Brain pericyte (primary cell): ENCODE measurements around the gene ARHGEF6.

Experiments
- DNase-seq: peaks from one replicate; pipeline ENCODE4 v3.0.0-alpha.2; 2012; ENCODE audit warnings: low read depth, low spot score

ARHGEF6 gene

DNA sequence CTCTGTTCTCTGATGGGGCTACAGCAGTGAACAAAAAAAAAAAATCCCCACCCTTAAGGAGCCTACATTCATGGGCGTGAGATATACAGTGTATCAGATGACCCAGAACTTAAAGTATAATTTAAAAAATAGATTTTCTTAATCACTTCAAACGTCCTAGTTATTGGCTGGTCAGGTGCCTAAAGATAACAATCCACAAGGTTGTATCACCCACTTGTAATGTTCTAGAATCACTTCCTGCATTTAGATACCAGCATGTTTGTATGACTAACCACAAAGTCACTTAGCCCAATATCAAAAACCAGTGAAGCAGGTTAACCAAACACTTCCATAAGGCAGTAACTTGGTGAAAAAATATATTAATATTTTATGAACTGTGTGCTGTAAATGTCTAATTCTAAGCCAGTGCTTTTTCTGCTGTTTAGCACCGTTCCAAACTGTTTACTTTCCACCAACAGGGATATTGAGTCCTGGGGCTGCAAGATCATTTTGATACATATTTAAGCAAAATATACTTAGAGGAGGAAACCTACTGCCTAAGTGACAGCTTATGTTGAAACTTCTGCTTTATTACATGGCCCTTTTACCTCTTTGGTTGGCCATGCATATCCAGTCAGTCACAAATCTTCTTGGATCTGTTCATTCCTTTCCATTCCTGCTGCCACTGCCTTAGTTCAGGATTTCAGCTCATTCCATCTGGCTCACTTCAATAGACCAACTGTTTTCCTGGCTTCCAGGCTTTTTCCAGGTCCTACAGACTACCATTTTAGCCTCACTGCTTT, 89.5 kb downstream of the ARHGEF6 start:
- no peak for DNase-seq

DNA sequence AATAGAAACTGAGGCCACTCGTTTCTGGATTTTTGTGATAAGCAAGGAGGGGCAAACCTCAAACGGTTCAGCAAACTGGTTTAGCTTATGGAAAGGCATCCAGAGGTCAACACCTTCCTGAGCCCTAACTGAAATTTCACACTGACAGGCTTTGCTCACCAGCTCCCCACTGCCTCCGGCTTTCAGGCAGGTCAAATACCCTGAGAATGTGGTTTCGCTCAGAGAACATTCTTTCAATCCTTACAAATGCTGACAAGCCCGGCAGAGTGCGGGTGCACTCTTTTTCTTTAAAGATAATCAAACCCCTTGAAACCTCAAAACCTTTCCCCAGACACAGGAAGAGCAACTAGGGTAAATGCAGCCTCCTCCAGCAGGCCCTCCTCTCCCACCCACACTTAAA, 91.3 kb downstream of the ARHGEF6 start:
- DNase-seq = no peak

DNA sequence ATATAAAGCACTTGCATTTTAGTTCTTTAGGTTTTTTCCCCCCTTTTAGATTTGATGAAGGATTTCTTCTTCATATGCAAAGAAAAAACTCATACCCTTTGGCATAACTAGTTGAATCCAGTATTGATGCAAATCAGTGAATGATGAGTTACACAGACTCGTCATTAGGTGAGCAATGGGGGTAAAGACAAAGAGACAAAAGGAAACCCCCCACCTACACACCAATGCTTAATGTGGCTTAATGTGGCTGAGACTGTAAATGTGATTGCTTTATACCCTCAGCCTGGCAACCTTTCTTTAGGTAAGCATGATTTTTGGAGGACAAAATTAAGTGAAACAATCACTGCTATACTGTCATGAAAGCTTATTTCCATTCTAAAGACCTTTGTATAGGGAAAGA, 93.3 kb downstream of the ARHGEF6 start:
- DNase-seq = no peak

DNA sequence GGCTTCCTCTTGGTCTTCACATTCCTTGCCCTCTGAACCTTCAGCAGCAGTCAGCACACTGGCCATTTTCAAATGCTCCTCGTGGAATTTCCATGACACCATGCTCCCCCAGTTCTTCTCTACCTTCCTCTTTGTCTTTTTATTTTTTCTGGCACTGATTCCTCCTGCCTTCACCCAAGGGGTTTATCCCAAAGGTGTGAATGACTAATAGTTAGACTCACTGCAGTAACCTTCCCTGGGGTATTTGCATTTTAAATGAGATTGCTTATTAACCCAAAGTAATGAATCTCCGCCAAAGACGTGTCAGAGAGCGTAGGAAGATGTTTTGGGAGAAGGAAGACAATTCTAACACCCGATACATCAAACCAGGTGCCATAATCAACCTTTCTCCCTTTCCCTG, 96.6 kb downstream of the ARHGEF6 start:
- DNase-seq = no peak

DNA sequence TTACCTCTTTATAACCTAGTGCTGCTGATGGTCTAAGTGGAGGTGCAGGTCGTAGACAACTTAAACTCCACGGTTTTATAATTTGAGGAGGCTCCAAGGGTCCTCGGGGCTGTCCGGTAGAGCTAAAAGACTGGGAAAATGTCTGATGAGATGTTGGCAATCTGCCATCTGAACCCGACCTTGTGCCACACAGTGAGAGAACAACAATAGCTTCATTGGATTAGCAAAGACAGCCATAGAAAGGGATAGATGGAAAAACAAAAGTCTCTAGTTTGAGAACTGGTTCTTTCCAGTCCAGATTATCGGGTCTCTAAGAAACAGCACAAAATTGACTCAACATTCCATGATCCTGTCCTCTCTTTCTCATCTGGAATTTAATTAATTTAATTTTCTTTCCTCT, 101.2 kb downstream of the ARHGEF6 start:
- no peak for DNase-seq

DNA sequence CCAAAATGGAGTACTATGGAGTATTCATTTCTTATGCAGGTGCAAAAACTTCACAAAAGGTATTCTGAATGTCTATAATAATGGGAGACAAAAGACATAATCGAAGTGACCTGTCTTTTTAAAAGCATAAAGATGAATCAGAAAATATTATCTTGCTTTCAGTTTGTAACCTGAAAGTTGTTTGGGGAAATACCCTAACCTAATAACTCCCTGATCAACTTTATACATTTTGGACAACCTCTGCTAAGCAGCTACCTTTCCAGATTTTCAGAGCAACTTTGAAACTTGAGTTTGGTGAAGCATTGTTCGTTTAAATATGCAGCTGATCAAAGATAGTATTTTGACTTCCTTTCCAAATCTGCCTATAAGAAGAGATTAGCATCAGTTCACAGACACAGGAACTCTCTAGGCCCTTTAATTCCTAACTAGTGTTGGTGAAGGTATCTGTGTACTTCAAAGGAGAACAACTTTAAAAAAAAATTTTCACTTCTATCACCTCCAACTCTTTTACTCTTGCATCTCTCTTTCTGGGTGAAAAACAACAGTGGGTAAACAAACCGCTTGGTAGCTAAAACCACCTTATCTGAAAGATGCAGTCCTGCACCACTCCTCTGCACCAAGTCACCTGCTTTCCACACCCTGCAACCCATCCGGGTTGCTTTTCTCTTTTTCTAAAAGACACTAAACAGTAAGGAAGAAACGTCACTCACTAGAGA, 106.3 kb downstream of the ARHGEF6 start:
- DNase-seq = no peak

DNA sequence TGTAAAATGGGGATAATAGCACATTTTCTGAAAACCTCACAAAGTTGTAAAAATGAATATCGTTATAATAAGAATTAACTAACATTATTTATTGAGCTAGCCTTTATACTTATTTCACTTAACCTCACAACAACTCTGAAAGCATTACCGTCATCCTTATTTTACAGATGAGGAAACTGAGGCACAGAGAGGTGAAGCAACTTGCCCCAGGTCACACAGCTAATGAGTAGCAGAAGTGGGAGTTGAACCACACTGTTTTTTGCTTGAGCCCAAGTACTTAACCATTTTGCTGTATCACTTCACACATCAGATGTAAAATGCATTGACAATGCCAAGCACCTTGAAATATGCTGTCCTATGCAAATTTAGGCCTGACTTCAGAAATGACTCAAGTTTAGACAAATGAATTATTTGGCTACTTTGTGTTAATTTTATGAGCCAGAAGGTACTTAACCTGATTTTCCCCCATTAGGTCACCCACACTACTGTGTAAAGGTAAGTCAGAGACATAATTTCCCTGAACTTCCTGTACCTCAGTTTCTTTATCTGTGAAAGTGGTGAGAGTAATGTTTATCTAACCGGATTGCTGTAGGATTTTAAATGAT, 109.6 kb downstream of the ARHGEF6 start:
- no peak for DNase-seq

DNA sequence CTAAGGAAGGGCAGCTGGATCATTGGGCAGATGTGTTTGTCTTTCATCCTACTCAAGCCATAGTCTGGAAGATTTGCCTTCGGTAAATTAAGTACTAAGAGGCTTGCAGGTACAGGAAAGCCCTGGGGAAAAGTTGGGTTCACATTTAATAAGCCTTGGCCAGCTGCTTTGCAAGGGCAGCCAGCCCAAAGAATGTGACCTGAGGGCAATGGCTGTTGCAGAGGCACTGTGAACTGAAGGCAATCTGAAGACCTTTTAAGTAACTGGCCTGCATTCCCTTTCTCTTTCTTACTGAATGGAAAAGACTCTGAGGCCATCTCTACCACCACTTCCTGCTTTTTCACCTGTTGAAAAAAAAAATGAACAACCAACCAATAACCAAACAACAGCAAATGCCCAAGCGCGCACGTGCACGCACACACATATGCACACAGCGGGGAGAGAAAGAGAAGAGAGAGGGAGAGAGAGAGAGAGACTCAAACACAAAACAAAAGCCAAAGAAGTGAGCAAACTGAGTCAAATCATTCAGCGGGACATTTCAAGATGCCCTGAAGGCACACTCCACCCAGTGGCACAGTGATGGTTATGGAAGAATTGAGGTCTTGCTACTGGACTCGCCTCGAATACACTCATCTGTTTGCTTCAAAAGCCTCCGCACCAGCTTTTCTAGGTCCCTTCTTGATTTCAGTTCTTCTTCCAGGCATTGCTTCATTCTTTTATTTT, 113.1 kb downstream of the ARHGEF6 start:
- no peak for DNase-seq

DNA sequence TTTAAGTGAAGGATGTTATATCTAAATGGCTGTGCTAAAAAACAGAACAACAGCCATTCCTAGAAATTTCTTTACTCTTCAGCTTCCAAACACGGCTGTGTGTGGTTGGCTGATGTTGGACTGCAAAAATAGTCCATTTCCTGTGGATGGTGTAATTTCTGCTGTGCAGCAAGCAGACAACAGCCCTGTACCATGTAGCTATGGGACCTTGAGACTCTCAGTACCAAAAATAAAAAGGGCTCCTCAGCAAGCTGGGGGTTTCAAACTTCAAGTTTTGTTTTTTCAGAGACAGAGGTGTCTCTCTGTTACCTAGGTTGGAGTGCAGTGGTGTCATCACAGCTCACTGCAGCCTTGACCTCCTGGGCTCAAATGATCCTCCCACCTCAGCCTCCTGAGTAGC, 114.6 kb downstream of the ARHGEF6 start:
- no peak for DNase-seq

DNA sequence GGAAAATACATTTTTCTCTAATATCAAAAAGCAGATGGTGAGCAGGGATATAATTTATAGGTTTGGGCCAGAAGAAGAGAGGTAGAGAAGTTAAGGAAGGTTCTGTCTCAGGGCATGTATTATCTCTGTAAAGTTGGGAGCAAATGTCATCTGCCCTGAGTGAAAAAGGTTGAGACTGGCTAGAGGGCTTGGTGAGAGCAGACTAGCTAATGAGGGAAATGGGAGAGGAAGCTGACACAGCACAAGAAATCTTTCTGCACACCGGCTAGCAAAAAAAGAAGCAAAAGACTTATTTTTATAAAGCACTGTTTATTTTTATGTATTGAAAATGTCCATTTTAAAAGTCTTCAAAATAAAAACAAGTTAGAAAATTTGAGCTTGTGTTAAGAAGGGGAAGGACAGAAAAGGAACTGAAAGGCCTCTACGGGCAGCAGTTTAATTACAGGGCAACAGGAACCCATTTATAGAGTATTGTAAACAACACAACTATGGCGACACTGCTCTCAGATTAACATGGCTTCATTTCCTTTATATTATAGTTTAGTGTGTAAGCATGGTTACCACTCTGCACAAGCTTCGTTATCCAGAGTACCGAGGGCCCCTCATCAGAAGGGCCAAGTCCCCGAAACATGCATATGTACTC, 115.4 kb downstream of the ARHGEF6 start:
- DNase-seq = no peak

DNA sequence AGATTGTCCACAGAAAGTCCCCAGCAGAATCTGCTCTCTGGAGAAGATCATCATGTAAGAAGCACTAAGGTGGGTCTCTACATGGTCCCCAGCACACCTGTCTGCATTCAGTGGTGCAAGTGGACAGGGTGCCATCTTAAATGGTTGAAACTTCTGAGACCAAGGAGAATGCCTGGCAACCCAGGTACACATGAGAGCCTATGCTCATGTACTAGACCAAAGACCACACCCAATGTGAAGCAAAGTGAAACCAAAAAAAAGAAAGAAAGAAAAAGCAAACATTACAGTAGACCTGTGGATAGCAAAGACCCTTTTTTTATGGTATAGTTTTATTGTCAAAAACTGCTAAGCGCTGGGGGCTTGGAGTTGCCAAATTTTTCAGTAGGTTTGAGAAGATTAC, 117.8 kb downstream of the ARHGEF6 start:
- DNase-seq = no peak

DNA sequence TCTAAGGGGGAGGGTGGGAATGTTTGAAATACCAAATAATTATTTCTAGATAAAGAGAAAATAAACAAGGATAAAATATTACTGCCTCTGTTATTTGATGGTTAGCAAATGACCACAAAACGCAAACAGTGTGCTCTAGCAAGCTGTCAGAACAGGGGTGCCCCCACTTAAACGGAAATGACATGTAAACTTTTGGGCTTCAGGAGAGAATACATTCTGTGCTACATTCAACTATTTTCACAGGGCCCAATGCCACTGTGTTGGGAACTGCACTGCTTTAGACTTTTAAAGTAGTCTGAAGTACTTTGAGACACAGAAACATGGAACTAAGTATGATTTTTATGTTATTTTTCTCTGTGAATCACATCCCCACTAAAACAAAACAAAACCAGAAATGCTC, 118.6 kb downstream of the ARHGEF6 start:
- no peak for DNase-seq

DNA sequence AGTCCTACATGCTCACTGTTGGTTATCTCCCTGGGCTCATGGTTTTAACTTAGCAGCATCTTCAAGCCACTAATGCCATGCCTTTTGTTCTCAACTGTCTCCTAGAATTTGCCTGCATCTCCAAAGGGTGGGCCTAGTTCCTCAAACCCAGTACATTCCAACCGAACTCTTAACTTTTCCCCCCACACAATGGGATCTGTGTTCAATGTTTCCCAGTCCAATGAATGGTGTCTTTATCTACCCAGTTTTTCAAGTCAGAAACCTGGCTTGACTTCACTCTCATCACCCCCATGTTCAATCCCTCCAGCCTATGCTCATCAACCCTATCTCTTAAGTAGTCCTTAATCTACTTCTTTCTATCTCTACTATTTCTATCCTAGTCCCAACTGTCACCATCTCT, 119.8 kb downstream of the ARHGEF6 start:
- DNase-seq = no peak

DNA sequence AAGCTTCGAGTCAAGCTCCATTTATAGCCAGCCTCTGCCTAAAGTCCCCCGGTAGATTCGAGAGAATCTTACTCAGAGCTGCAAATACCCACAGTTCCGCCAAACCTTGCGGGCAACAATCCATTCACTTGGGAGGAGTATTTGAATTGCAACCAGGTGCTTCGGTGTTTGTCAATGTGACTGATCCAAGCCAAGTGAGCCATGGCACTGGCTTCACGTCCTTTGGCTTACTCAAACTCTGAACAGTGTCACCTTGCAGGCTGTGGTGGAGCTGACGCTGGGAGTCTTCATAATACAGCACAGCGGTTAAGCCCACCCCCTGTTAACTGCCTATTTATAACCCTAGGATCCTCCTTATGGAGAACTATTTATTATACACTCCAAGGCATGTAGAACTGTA, 121.6 kb downstream of the ARHGEF6 start:
- DNase-seq = no peak

DNA sequence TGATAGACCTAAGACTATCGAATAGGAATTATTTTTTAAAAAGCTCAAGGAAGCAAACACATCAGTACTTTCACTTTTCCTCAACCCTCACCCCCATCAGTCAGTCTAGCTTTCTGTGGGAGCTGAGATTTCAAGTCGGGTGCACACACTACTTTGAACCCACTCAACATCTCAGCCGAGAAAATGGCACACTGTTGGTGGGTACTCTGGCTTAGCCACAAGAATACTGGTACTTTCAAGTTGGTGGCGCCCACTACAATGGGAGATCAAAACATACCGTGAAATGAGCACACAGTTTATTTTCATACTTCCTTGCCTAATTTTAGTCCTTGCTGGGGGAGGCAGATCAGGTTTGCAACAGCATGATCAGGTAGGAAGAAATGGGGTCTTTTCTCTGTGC, 122.6 kb downstream of the ARHGEF6 start:
- no peak for DNase-seq

DNA sequence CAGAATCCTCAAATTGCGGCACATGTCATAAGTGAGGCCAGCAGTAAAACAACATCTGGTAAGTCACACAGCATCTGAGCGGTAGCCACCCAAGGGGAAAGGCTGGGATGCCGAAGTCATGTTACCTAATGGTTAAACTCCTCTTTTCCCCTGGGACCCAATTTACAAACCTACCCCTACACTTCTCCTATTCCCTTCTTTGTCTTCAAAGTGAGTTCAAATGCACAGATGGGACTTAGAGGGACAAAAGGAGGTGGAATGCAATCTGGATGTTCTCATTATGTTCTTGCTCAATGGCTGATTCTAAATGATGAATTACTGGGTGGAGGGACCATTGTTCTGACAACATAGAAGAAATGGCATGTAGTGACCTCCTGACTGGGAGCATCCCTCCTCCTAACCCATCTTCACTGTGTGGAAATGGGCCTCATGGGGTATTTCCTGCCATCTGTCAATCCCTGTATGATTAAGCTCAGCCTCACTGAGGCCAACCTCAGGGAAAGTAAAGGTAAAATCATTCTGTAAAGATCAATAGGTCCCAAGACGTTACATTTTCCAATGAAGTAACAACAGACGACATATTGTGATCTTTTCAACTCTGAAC, 124.3 kb downstream of the ARHGEF6 start:
- DNase-seq = no peak

DNA sequence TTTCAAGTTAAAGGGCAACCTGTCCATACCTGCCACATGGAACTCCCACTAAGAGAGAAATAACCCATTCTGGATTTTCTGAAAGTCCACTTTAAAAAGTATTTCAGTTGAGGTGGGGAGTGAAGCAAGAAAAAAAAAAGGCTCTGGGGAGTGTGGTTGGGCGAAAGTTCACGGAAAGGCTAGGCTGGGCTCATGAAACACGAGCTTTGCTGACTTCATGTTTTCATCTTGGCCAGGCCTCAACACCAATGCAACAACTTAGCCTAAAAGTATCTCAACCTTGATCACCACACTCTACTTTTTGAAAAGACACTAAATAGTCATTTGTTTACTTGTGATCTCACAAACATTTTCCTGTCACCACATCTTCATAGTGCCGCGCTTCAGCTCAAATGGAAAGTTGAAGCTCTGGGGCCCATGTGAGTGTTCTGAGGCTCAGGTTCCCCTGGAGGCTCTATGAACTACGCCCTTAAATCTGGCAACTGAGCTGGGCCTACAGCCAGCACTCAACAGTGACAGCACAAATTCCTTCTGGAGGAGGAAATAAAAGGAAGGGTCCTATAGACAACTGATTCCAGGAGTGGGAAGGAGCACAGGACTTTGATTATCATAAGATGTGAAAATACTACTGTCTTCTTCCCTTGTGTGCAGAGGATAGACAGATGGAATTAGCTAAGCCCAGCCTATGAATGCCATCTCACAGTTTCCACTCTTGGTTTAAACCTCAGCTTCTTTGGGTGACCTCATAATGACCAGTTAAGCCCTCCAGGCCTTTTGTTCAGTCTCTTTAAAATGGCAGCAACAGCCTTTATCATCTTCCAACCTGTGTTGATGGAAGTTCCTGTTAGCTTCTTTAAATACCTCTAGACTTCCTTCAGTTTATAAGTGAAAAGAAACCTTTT, 127.7 kb downstream of the ARHGEF6 start:
- DNase-seq = no peak

DNA sequence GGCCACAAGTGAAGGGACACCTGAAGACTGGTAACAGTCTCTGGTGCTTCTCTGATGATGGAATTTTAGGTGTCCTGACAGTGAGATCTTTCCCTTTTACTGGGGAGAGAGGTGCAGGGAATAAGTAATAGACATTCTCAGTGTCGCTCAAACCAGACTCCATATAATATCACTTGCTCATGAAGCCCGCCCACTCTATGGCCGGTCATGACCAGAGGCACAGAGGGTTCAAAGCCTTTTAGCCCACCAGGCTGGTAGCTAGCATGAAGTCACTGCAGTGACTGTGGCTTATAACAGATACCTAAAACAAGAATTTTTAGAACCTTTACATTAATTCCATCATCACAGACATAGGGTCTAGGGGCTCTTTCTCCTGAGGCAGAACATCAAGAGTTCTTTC, 129.9 kb downstream of the ARHGEF6 start:
- DNase-seq = no peak

DNA sequence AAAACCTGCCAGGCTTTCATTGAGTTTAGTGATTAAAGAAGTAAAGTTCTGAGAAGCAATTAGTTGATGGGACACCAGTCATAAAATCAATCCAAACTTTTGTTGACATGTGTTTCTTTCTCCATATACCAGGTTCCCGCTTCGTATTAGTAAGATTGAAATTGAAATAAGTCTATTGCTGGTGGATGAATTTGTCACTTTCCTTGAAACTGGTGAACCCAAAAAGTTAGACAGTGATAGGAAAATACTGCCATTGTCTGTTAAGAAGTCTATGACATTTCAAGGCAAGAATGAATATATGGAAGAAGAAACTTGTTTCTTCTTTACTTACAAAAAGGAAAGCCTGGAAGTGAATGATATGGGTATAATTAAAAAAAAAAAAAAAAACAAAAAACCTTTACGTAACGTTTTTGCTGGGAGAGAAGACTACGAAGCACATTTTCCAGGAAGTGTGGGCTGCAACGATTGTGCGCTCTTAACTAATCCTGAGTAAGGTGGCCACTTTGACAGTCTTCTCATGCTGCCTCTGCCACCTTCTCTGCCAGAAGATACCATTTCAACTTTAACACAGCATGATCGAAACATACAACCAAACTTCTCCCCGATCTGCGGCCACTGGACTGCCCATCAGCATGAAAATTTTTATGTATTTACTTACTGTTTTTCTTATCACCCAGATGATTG, 132.9 kb downstream of the ARHGEF6 start, which contains the start of gene CD40LG:
Gene CD40LG (plus strand): TSS at position 482 of the 684 bp plus-strand sequence. CDS start 91 bp downstream, at position 573.
- no peak for DNase-seq
